HG02840 (cell line): Measurements from ENCODE around the gene WDR59.
"Not testable (repeated sequence)": the region's sequence is repeated elsewhere in the genome, so short reads cannot be mapped to it uniquely, and the experiment has no call there.

Experiments
- ATAC-seq: cut with Tn5 transposase; IDR thresholded peaks from one replicate; pipeline ENCODE4 v1.9.1; 2021; ENCODE audit warnings: mild to moderate bottlenecking, moderate library complexity, moderate number of reproducible peaks; ENCODE audit not compliant: unreplicated experiment, low FRiP score

Gene WDR59

GRCh38 chr16:74984529-74985296 lies at the start of gene WDR59:
Gene WDR59 (minus strand): TSS chr16:74985123. CDS start chr16:74985017, 106 bp downstream.
- peak; percentile 99 for ATAC-seq

DNA sequence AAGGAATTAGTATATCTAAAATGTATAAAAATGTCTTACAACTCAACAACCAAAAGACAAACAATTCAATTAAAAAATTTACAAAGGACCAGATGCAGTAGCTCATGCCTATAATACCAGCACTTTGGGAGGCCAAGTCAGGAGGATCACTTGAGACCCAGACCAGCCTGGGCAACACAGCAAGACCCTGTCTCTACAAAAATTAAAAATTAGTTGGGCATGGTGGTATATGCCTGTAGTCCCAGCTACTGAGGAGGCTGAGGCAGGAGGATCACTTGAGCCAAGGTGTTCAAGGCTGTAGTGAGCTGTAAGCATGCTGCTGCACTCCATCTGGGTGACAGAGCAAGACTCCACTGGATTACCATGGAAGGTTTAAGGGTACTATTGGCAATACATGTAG lies 47.7 kb upstream of the WDR59 start:
- ATAC-seq: no peak

DNA sequence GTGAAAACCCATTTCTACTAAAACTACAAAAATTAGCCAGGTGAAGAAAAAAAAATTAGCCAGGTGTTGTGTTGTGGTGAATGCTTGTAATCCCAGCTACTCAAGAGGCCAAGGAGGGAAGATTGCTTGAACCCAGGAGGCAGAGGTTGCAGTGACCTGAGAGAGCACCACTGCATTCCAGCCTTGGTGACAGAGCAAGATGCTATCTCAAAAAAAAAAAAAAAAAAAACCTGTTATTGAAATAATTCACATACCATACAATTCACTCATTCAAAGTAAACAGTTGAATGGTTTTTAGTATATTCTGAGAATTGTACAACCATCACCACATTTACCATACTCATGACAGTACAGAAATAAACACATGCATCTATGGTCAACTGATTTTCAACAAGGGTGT lies 44.9 kb upstream of the WDR59 start:
- ATAC-seq: no peak

GRCh38 chr16:75028544-75029135 lies 43.7 kb upstream of the WDR59 start:
- ATAC-seq: no peak

- ATAC-seq: no peak
Observed at GRCh38 chr16:75027520-75028300, 42.8 kb upstream of the WDR59 start.

- no peak for ATAC-seq
Observed at GRCh38 chr16:75026892-75027391, 42.0 kb upstream of the WDR59 start.

GRCh38 chr16:75026239-75026891 lies 41.4 kb upstream of the WDR59 start:
- ATAC-seq: not testable (repeated sequence)

GRCh38 chr16:75025761-75026160 lies 40.8 kb upstream of the WDR59 start:
- no peak for ATAC-seq

DNA sequence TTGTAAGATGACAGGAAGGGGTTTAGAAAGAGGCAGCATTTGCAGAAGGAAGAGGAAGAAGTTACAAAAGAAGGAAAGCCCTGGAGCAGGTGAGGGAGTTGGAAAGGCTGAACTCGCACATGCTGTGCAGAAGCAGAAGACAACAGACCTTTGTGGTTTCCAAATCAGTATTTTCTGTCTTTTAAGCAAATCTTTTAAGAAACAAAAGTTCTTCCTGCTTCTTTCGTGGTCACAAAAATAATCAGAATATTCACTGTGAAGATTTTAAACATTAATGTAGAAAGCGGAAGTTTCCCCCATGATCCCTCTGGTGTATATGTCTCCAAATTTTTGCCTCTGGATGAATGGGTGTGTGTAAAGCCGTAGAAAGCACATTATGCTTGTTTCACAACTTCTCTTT lies 39.7 kb upstream of the WDR59 start:
- no peak for ATAC-seq

DNA sequence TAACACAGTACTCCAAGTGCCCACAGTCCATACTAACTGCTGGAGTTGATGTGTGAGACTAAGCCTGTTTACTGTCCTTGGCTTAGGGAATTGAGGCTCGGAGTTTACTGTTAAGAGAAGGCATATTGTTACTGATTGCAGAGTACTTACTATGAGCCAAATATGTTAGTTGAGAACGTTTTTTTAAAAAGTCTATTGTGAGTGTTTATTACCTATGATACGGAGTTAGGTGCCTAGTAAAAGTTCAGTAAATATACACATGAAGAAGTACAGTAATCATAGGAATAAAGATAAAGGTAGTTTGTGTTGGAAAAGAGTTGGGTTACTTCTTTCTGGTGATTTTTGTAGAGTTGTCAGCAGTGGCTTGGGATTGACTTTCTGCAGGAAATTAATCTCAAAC lies 39.3 kb upstream of the WDR59 start:
- ATAC-seq: no peak

DNA sequence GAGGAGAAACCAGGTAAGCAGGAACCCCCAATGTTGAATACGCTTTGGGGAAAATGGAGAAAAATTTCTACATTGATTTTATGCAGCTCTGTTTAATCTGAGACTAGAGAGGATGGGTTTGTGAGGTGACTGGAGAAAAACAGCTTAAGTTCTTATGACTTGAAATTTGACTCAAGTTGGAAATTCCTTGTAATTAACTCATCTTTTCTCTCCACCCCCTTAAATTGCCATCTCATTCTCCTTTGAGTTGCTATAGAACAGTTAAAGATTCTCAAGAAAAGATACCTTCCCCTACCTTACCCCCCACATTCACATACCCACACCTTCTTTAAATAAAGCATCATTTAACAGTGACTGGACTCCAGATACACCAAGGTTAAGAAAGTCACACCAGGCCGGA lies 38.1 kb upstream of the WDR59 start:
- ATAC-seq: no peak

- no peak for ATAC-seq
Observed at GRCh38 chr16:75022567-75022966, 37.6 kb upstream of the WDR59 start.

GRCh38 chr16:75021410-75021809 lies 36.5 kb upstream of the WDR59 start:
- ATAC-seq: no peak

- ATAC-seq: no peak
Observed at GRCh38 chr16:75019586-75019985, 34.7 kb upstream of the WDR59 start.

DNA sequence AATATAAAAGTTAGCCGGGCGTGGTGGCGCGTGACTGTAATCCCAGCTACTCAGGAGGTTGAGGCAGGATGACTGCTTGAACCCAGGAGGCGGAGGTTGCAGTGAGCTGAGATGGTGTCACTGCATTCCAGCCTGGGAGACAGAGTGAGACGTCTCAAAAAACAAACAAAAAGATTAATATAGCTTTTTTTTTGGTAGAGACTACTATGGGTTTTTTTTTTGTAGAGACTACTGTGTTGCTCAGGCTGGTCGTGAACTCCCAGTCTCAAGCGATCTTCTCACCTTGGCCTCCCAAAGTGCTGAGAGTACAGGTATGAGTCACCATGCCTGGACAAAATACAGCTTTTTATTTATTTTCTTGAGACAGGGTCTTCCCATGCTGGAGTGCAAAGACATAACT lies 34.1 kb upstream of the WDR59 start:
- no peak for ATAC-seq

DNA sequence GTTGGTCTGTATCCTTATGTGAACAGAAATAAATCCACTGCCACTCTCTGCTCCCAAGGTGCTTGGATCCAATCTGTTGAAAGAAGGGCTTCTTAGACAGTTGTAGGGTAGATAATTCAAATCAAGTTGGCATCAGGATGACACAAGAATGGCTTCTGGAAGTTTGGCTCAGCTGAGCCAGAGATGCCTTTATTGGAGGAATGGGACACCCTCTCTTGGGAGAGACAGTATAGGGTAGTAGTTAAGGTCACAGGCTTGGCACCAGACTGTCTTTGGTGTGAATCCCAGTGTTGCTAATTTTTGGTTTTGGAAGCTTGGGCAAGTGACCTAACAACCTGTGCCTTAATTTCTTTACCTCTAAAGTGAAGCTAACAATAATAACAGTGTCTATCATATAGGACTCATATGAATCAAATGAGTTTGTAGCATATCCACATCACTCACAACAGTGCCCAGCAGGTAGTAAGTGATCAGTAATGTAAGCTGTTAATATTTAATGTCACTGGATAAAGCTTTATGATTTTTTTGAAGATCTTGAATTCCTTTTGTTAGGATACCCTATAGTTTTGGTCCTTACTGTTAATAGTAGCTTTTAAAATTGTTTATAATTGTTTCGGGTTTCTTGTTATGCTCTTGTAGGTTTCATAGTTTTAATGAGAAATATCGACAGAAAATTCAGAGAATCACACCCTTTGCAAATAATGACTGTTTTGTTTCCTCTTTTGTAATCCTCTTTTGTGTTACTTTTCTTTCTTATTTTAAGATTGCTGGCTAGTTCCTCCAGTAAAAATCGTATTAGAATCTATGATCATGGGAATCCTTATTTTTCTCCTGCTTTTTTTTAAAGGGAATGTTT lies 33.0 kb upstream of the WDR59 start:
- ATAC-seq: no peak

- ATAC-seq: not testable (repeated sequence)
Observed at GRCh38 chr16:75016451-75017081, 31.6 kb upstream of the WDR59 start.

GRCh38 chr16:75014318-75014717 lies 29.4 kb upstream of the WDR59 start:
- ATAC-seq: no peak

DNA sequence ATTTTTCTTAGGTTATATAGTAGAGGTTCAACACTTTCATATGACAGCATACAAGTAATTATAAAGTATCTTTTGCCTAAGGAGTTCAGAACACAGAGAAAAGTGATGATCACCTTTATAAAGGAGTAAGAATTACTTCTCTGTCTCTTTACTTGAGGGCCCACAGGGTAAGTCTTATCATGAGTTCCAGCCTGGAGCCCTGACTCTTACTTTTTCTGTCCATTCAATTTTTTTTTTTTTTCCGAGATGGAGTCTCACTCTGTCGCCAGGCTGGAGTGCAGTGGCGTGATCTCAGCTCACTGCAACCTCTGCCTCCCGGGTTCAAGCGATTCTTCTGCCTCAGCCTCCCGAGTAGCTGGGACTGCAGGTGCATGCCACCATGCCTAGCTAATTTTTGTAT lies 28.2 kb upstream of the WDR59 start:
- ATAC-seq: not testable (repeated sequence)
